ENCODE measurements around the gene SETD5.

Gene SETD5

DNA sequence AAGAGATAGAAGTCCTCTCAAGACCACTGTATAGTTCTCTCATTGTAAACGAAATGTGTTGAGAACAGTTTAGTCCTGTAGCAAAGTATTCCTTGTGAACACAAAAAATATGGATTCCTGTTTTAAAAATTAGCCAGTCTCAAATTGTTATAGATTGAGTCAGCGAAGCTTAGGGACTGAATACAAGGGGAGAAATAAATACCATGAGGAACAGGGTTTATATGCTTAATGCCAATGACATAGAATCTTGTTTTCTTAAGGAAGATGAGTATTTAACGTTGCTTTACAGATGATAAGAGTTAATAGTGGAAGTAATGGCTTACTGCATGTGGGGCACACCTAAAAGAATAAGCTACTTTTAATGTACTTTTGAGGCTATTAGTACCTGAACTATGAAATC lies 37.9 kb downstream of the SETD5 start:
- Histone ChIP-seq H3K9me3 (ENCODE audit: control insufficient read depth, insufficient read depth, low read length) (no peaks in the 10 kb centered on the region), H3K79me2 (ENCODE audit: control insufficient read depth, low read length) (peaks cover 25% of the 10 kb centered on the region)

DNA sequence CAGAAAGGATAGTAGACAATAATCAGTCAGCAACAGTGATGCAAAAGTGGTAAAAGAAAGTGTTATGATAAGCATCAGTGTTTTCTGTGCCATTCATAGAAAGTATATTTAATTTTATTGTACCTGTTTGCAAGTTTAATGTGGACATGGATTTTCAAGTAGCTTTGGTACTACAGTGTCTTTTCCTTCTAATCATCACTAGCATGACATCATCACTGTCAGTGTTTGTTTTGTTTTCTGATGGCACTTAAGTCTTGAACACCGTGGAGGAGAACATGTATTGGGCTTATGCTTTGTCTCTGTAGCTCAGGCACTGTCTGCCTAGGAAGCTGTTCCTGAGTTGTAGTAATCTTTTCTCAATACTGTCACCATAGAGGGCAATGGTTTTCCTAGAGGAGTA lies 41.9 kb downstream of the SETD5 start:
- no peaks in the 10 kb centered on the region for H3K4me1 ChIP-seq (ENCODE audit: control insufficient read depth, low read length)
- H3K27me3 ChIP-seq (ENCODE audit: control insufficient read depth, low read length) = no peaks in the 10 kb centered on the region
- no peak overlapping the region for H3K27ac ChIP-seq (ENCODE audit: low read depth, low read length)
- peaks cover 3% of the 10 kb centered on the region; the same call in 1 of the 2 replicates for H4K20me1 ChIP-seq (ENCODE audit: control insufficient read depth, insufficient read depth, low read depth, low read length)
- H3K9me2 ChIP-seq (replicated peaks; ENCODE audit: control insufficient read depth, low read length) = no peaks in the 10 kb centered on the region
- peaks cover 97% of the 10 kb centered on the region for H3K36me3 ChIP-seq (ENCODE audit: control insufficient read depth, low read length)
- H3K4me2 ChIP-seq (ENCODE audit: low read length) = no peak overlapping the region
- TF ChIP-seq EZH2phosphoT487 (IDR thresholded peaks at IDR 0.05; ENCODE audit: borderline replicate concordance, low read length) = no peak
- TF ChIP-seq, protein P1, sequence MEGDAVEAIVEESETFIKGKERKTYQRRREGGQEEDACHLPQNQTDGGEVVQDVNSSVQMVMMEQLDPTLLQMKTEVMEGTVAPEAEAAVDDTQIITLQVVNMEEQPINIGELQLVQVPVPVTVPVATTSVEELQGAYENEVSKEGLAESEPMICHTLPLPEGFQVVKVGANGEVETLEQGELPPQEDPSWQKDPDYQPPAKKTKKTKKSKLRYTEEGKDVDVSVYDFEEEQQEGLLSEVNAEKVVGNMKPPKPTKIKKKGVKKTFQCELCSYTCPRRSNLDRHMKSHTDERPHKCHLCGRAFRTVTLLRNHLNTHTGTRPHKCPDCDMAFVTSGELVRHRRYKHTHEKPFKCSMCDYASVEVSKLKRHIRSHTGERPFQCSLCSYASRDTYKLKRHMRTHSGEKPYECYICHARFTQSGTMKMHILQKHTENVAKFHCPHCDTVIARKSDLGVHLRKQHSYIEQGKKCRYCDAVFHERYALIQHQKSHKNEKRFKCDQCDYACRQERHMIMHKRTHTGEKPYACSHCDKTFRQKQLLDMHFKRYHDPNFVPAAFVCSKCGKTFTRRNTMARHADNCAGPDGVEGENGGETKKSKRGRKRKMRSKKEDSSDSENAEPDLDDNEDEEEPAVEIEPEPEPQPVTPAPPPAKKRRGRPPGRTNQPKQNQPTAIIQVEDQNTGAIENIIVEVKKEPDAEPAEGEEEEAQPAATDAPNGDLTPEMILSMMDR (IDR thresholded peaks at IDR 0.05; ENCODE audit: low read depth, low read length, poor library complexity, severe bottlenecking) = no peak
- 0 out of 2 replicates have a peak, but pooled peaks cover 3% of the 10 kb centered on the region for H3F3A ChIP-seq (ENCODE audit: control insufficient read depth, insufficient read depth)
- peaks cover 19% of the 10 kb centered on the region for H3K79me2 ChIP-seq (ENCODE audit: control insufficient read depth, low read length)
- no peaks in the 10 kb centered on the region for H3K9me3 ChIP-seq (ENCODE audit: control insufficient read depth, insufficient read depth, low read length)
- H3K4me3 ChIP-seq (ENCODE audit: low read length) = no peak overlapping the region

More for the DNA sequence above, 37.9 kb downstream of the SETD5 start:
- H3F3A ChIP-seq (ENCODE audit: control insufficient read depth, insufficient read depth) = no peaks in the 10 kb centered on the region
- H3K27me3 ChIP-seq (ENCODE audit: control insufficient read depth, low read length) = no peaks in the 10 kb centered on the region
- H3K36me3 ChIP-seq (ENCODE audit: control insufficient read depth, low read length) = peaks cover 96% of the 10 kb centered on the region
- TF ChIP-seq EZH2phosphoT487 (IDR thresholded peaks at IDR 0.05; ENCODE audit: borderline replicate concordance, low read length) = no peak
- TF ChIP-seq, protein P1 (IDR thresholded peaks at IDR 0.05; ENCODE audit: low read depth, low read length, poor library complexity, severe bottlenecking) = no peak
- no peaks in the 10 kb centered on the region for H3K4me1 ChIP-seq (ENCODE audit: control insufficient read depth, low read length)
- no peak overlapping the region for H3K4me3 ChIP-seq (ENCODE audit: low read length)
- H4K20me1 ChIP-seq (ENCODE audit: control insufficient read depth, insufficient read depth, low read depth, low read length) = peaks cover 5% of the 10 kb centered on the region; the same call in 1 of the 2 replicates
- H3K9me2 ChIP-seq (replicated peaks; ENCODE audit: control insufficient read depth, low read length) = no peaks in the 10 kb centered on the region
- H3K27ac ChIP-seq (ENCODE audit: low read depth, low read length) = no peak overlapping the region
- no peak overlapping the region for H3K4me2 ChIP-seq (ENCODE audit: low read length)

DNA sequence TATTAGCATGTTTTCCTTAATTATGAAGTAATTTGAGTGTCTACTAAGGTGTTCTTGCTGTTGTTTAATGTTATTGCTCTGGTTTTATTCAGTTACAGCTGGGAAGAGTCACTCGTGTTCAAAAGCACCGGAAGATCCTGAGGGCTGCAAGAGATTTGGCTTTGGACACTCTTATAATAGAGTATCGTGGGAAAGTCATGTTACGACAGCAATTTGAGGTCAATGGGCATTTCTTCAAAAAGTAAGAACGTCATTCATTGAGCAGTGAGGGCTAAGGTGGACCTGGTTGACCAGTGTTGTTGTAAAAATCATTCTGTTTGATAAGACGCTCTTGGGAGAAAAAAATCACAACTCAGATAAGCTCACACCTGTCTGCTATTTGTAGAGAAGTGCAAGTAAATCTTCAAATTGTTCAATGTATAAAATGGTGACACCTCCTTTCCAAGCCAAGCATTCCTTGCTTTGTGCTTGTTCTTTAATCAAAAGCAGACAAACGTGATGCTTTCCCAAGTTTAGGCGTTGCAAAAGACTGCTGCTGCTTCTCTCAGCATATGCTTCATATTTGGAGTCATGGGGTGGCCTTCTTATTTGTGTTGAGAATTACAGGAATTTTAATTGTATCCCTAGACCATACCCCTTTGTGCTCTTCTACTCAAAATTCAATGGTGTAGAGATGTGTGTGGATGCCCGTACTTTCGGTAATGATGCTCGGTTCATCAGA lies 44.2 kb downstream of the SETD5 start:
- H3K36me3 ChIP-seq (ENCODE audit: control insufficient read depth, low read length) = peaks cover 94% of the 10 kb centered on the region
- no peaks in the 10 kb centered on the region for H3K9me3 ChIP-seq (ENCODE audit: control insufficient read depth, insufficient read depth, low read length)
- H4K20me1 ChIP-seq (ENCODE audit: control insufficient read depth, insufficient read depth, low read depth, low read length) = peaks cover 3% of the 10 kb centered on the region; the same call in 1 of the 2 replicates
- 0 out of 2 replicates have a peak, but pooled peaks cover 3% of the 10 kb centered on the region for H3F3A ChIP-seq (ENCODE audit: control insufficient read depth, insufficient read depth)
- H3K27ac ChIP-seq (ENCODE audit: low read depth, low read length) = no peak overlapping the region
- H3K27me3 ChIP-seq (ENCODE audit: control insufficient read depth, low read length) = no peaks in the 10 kb centered on the region
- H3K9me2 ChIP-seq (replicated peaks; ENCODE audit: control insufficient read depth, low read length) = no peaks in the 10 kb centered on the region
- H3K79me2 ChIP-seq (ENCODE audit: control insufficient read depth, low read length) = peaks cover 12% of the 10 kb centered on the region
- no peak for TF ChIP-seq EZH2phosphoT487 (IDR thresholded peaks at IDR 0.05; ENCODE audit: borderline replicate concordance, low read length)
- TF ChIP-seq, protein P1 (IDR thresholded peaks at IDR 0.05; ENCODE audit: low read depth, low read length, poor library complexity, severe bottlenecking) = no peak
- no peak overlapping the region for H3K4me3 ChIP-seq (ENCODE audit: low read length)
- no peaks in the 10 kb centered on the region for H3K4me1 ChIP-seq (ENCODE audit: control insufficient read depth, low read length)
- no peak overlapping the region for H3K4me2 ChIP-seq (ENCODE audit: low read length)

All from DOHH2 (cell line).